HG03280 (cell line): ENCODE measurements around the gene CTTN.
"Not testable (repeated sequence)": the region's sequence is repeated elsewhere in the genome, so short reads cannot be mapped to it uniquely, and the experiment has no call there.

Experiments used
- ATAC-seq: cut with Tn5 transposase; IDR thresholded peaks from one replicate; pipeline ENCODE4 v1.9.1; 2021; ENCODE audit warnings: mild to moderate bottlenecking, moderate library complexity; ENCODE audit not compliant: unreplicated experiment

CTTN gene

GRCh38 chr11:70407814-70408213 lies 9.5 kb downstream of the CTTN start:
- ATAC-seq: no peak

DNA sequence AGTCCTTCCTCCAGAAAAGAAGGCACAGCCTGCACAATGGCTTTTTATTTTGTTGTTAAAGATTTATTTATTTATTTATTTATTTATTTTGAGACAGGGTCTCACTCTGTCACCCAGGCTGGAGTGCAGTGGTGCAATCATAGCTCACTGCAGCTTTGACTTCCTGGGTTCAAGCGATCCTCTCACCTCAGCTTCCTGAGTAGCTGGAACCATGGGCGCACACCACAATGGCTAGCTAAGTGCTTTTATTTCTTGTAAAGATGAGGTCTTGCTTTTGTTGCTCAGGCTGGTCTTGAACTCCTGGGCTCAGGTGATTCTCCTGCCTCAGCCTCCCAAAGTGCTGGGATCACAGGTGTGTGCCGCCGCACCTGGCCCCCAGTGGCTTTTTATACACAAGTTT lies 10.0 kb downstream of the CTTN start:
- ATAC-seq: not testable (repeated sequence)

DNA sequence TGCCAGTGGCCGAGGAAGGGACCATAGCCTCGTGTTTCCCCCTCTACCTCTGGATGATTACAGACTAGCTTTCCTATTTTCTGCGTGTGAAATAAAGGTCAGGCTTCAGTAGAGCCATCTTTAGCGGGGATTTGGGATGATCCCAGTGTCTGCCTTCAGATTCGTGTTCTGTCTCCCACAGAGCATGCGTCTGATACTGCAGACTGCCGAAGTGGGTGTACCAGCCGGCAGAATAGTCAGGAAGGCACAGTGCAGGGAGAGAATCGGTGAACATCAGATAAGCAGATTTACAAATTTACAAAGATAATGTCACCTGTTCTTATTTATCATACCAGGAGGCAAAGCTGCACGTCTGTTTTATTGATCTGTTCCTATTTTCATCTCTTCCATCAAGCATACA lies 11.1 kb downstream of the CTTN start:
- ATAC-seq: no peak

DNA sequence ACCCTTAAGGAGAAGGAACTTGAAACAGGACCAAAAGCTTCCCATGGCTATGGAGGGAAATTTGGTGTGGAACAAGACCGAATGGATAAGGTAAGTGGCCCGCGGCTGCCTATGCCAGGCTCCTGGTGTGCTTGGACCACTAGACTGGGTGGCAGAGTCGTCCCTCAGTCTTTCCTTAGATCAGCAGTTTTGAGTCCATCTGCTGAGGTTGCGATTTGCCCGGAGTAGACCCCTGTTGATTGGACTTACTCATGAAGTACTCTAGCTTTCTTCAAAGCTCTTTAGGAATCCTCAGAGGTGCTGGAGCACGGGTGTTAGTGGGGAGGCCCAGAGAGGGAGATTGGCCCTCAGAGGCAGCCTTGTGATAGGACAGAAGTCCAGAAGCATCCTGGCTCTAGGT lies 11.5 kb downstream of the CTTN start:
- ATAC-seq: no peak

GRCh38 chr11:70410276-70411205 lies 12.2 kb downstream of the CTTN start:
- ATAC-seq: no peak

DNA sequence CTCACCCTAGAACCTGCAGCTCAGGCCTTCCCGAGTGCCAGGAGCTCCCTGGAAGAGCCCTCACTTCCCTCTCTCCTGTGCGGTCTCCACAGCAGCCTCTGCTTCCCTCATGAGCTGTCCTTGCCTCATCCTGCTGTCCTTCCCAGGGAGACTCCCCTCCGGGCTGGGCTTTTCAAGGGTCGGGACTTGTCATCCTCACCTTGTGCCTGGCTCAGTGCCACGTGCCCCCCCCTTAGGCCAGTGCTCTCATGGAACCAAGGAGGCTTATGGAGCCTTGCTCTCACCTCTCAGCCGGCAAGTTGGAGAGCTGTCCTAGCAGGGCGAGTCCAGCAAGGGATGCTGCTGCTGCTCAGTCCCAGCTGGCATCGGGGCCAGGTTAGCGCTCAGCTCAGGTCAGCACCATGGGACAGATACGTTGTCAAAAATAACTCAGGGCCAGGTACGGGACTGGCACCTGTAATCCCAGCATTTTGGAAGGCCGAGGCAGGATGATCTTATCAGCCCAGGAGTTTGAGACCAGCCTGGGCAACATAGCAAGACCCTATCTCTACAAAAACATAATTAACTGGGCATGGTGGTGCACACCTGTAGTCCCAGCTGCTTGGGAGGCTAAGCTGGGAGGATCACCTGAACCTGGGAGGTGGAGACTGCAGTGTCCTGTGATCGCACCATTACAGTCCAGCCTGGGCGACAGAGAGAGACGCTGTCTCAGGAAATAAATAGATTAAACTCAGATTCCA lies 13.6 kb downstream of the CTTN start:
- no peak for ATAC-seq

DNA sequence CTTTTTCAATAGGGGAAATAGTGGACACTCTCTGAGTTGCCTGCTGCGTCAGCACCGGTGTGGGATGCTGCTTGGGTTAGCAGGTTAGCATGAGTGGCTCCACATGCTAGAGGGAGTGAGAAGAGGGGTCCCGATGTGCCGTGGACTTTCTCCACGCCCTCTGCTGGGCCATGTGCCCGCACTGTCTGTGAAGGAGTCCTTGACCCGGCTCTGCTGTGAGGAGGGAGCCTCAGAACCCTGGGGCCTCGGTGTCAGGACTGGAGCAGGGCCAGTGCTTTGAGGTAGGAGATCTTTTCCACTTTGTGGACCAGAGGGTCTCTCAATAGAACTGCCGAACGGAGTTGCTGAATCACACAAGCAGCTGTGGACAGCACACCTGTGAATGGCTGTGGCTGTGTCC lies 14.8 kb downstream of the CTTN start:
- ATAC-seq: no peak

DNA sequence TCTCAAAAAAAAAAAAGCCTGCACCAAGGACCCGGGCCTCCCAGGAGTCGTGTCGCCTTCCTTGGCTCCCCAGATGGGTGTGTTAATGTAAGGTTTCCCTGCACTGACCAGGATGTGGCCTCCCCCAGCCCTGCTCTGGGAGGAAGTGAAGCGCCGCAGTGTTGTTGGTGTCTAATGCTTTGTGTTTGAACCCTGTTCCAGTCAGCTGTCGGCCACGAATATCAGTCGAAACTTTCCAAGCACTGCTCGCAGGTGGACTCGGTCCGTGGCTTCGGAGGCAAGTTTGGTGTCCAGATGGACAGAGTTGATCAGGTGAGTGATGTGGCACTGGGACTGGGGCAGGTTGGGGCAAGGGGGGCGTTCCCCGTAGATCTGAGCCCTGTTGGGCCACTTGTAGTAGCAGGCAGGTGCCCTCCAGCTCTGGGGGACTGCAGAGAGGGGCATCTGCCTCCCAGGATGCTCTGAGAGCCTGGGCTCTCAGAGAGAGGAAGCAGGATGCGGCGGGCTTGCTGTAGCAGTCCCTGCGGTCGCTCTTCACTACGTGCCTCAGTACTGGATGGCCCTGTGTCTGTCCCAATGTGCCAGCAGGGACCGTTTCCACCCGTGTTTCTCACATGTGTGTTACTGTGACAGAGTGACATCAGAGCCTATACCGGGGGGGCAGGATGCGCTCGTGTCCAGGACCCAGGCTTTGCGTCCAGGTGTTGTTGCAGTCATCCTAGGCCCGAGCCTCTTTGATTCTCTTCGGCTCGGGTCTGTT lies 16.2 kb downstream of the CTTN start:
- no peak for ATAC-seq

DNA sequence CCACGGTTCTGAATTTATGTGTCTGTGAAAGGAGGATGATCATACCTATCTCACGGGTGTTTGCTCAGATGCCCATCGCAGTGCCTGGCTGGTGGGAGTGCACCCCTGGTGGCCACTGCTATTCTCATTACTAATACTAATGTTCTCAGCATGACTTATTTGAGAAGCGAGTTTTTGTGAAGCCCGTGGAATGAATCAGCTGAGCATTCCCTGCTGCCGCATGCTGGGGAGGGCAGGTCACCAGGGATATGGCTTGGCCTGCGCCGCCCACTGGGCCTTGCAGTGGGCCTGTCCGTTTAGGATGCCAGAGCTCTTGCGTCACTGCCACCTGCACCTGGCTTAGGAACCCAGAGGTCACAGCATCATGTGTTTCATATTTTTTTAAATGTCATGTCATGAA lies 16.9 kb downstream of the CTTN start:
- no peak for ATAC-seq

DNA sequence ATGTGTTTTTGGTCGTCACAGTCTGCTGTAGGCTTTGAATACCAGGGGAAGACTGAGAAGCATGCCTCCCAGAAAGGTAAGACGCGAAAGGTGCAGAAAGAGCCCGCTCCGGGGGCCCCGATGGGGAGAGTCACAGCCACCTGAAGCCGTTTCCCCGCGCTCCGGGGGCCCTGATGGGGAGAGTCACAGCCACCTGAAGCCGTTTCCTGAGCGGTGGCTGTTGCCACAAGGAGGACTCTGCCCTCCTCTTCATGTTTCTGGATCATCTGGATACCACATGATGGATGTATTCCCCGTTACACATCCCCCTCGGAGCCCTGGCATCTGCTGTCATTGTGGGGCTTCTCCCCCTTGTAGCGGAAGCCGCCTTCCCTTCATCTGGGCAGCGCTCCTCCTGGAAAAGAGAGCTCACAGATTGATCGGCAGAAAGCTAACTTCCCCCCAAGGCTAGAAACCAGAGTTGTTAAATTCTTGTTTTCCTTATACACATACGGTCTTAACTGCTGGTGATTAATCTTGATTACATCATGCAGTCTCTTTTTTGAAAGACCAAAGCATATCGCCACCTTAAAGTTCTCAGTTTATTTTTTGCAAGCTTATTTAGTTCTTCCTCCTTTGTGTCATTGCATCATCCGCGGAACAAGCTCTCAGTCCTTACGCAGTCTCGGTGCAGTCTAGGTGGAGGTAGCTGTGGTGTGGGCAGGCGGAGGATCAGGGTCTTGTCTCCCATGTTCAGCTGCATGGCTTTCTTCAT lies 17.5 kb downstream of the CTTN start:
- ATAC-seq: no peak

DNA sequence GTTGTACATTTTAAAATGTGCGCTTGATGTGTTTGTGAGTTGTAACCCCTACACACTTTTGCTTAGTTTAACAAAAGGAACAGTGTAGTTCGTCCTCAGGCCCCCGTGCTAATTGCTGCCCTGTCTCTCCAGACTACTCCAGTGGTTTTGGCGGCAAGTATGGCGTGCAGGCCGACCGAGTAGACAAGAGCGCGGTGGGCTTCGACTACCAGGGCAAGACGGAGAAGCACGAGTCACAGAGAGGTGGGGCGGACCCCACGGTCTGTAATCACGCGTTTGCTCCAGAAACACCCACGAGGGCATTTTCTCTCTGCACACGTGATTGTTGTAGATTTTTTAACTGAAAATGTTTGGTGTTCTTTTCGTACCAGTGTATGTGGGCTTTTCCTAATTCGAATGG lies 18.6 kb downstream of the CTTN start:
- ATAC-seq: no peak

GRCh38 chr11:70418130-70418529 lies 19.8 kb downstream of the CTTN start:
- ATAC-seq: no peak

DNA sequence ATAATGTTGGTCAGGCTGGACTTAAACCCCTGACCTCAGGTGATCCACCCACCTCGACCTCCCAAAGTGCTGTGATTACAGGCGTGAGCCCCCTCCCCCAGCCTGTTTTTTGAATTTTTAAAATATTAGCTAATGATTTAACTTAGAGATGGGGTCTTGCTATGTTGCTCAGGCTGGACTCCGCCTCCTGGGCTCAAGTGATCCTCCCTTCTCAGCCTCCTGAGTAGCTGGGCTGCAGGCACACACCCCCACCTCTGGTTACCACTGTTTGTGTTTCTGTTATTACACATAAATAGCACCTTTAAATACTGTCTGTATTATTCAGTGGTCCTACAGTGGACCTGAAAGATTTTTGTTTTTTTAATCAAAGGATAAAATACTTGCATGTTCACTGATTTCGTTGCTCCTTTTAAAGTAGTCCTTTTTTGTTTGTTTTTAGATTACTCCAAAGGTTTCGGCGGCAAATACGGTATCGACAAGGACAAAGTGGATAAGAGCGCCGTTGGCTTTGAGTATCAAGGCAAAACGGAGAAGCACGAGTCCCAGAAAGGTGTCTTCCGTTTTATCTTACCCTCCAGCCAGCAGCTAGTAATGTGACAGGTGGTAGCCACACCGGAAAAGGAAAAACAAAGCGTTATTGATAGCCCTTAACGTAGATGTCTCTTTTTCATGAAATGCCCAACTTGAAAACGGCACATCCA lies 21.1 kb downstream of the CTTN start:
- ATAC-seq: no peak

GRCh38 chr11:70420008-70420464 lies 21.7 kb downstream of the CTTN start:
- ATAC-seq: no peak

GRCh38 chr11:70420496-70420895 lies 22.2 kb downstream of the CTTN start:
- ATAC-seq: no peak

DNA sequence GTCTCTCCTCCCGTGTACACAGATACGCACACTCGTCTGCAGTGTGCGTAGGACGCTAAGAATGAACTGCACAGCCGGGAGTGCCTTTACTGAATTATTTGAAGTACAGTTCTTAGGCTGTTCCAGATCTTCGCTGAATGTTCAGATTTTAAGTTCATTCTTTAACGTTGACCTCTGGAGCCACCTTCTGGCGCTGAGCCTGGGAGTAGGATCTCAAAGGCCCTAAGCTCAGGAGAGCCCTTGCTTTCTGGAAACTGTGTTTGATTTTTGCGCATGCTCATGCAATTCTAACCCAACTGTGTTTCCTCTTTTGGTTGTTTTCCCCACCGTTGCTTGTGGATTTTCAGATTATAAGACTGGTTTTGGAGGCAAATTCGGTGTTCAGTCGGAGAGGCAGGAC lies 22.8 kb downstream of the CTTN start:
- ATAC-seq: no peak

DNA sequence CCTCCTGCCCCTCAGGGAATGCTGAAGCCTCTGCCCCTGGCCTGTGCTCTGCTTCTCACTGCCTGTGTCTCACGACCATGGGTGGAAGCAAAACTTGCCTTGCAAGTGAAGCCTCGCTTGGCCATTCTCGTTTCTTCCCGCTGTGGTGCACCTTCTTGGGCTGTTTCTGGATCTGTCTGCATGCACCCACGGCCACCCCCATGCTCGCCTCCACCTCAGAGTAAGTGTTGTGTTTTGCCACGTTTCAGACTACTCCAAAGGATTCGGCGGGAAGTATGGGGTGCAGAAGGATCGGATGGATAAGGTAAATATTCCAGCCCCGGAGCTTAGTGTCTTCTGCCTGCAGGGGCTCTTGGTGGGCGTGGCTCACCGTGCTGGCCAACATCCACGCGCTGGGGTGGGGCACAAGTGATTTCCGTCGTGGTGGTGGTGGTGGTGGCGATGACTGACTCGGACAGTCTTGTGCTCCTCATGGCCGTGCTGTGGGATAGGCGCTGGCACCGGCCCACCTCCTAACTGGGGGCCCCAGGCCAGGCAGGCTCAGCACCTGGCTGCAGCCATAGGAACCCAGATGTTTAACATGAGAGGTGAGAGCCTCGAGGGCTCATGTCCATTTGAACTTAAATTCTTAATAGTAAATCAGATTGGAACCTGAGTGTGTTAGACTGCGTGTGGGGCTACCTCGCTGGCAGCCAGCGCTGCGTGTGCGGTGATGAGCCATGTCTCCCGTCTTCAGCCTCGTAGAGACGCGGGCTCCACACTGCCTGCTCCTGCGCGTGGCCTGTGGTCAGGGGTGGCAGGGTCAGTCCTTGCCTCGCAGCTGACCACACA lies 24.6 kb downstream of the CTTN start:
- no peak for ATAC-seq

- no peak for ATAC-seq
These were observed 25.5 kb downstream of the CTTN start for GRCh38 chr11:70423523-70424505.
